Liver (tissue), 3 donors: Measurements from ENCODE around the gene SPSB2.

Experiments used
- EGR1 ChIP-seq, 2 donors: IDR thresholded peaks; 2 replicates each; pipeline ENCODE4 v1.6.1; 2016 to 2018; ENCODE audit warnings: antibody characterized with exemption in 2 of 2, low read depth in 2 of 2
- GABPA ChIP-seq, 2 donors: IDR thresholded peaks in 1 of 2; conservative IDR thresholded peaks in 1 of 2; 2 replicates each; pipeline ENCODE4 v1.6.1; 2016; ENCODE audit warnings: antibody characterized with exemption in 2 of 2, mild to moderate bottlenecking in 1 of 2, moderate library complexity in 1 of 2
- MAX ChIP-seq: IDR thresholded peaks from 2 replicates; pipeline ENCODE4 v1.6.1; 2016; ENCODE audit warnings: antibody characterized with exemption
- REST ChIP-seq: IDR thresholded peaks from 2 replicates; pipeline ENCODE4 v1.6.1; 2016; ENCODE audit warnings: antibody characterized with exemption, mild to moderate bottlenecking
- SP1 ChIP-seq: IDR thresholded peaks from 2 replicates; pipeline ENCODE4 v1.6.1; 2018; ENCODE audit warnings: antibody characterized with exemption, mild to moderate bottlenecking
- TAF1 ChIP-seq: conservative IDR thresholded peaks from 2 replicates; pipeline ENCODE4 v1.6.1; 2016; ENCODE audit warnings: antibody characterized with exemption, mild to moderate bottlenecking
- YY1 ChIP-seq: IDR thresholded peaks from 2 replicates; pipeline ENCODE4 v1.6.1; 2016; ENCODE audit warnings: antibody characterized with exemption, mild to moderate bottlenecking
- TF ChIP-seq, protein P1 (sequence below): fragments of 150-350 bp; IDR thresholded peaks from 2 replicates; pipeline ENCODE4 v1.5.1; 2017; ENCODE audit warnings: improper control_type of control experiment, low read depth, low read length; ENCODE audit not compliant: missing input control
- TF ChIP-seq, protein P2 (sequence below): IDR thresholded peaks from 2 replicates; pipeline ENCODE4 v1.6.1; 2016; ENCODE audit warnings: antibody characterized with exemption
- TF ChIP-seq, protein P3 (sequence below): IDR thresholded peaks from 2 replicates; pipeline ENCODE4 v1.6.1; 2016; ENCODE audit warnings: antibody characterized with exemption
- donor health status: healthy.
- donor health status: healthy.

DNA sequence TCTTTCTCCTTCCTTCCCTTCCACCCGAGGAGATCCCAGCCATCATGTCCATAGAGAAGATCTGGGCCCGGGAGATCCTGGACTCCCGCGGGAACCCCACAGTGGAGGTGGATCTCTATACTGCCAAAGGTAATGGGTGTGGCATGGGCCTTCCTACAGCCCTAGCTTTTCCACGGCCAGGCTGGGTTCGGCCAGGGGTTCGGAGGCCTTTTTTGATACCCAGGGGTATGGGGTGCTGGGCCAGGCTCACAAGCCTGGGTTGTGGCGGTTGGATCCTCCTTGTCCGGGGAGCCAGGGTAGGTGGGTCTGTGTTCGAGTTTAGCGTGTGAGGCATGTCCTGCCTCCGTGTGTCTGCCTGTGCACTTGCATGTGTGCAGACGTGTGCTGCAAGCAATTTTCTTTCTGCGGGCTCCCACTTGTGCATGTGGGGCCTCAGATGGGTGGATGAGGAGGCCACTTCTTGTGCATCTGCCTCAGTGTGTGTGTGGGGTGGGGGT, 42.7 kb upstream of the SPSB2 start:
- TF ChIP-seq, protein P1, sequence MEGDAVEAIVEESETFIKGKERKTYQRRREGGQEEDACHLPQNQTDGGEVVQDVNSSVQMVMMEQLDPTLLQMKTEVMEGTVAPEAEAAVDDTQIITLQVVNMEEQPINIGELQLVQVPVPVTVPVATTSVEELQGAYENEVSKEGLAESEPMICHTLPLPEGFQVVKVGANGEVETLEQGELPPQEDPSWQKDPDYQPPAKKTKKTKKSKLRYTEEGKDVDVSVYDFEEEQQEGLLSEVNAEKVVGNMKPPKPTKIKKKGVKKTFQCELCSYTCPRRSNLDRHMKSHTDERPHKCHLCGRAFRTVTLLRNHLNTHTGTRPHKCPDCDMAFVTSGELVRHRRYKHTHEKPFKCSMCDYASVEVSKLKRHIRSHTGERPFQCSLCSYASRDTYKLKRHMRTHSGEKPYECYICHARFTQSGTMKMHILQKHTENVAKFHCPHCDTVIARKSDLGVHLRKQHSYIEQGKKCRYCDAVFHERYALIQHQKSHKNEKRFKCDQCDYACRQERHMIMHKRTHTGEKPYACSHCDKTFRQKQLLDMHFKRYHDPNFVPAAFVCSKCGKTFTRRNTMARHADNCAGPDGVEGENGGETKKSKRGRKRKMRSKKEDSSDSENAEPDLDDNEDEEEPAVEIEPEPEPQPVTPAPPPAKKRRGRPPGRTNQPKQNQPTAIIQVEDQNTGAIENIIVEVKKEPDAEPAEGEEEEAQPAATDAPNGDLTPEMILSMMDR, result no peak
- no peak for TF ChIP-seq YY1
- TF ChIP-seq MAX, result no peak
- TF ChIP-seq GABPA (IDR thresholded peaks at IDR 0.05 in 1 of 2, conservative IDR thresholded peaks at IDR 0.05 in 1 of 2), result no peak
- TF ChIP-seq SP1, result no peak
- TF ChIP-seq, protein P2, sequence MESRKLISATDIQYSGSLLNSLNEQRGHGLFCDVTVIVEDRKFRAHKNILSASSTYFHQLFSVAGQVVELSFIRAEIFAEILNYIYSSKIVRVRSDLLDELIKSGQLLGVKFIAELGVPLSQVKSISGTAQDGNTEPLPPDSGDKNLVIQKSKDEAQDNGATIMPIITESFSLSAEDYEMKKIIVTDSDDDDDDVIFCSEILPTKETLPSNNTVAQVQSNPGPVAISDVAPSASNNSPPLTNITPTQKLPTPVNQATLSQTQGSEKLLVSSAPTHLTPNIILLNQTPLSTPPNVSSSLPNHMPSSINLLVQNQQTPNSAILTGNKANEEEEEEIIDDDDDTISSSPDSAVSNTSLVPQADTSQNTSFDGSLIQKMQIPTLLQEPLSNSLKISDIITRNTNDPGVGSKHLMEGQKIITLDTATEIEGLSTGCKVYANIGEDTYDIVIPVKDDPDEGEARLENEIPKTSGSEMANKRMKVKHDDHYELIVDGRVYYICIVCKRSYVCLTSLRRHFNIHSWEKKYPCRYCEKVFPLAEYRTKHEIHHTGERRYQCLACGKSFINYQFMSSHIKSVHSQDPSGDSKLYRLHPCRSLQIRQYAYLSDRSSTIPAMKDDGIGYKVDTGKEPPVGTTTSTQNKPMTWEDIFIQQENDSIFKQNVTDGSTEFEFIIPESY, result no peak
- TF ChIP-seq TAF1, result no peak
- no peak for TF ChIP-seq EGR1 (IDR thresholded peaks at IDR 0.05; ENCODE audit: low read depth in 2 of 2)
- no peak for TF ChIP-seq REST
- TF ChIP-seq, protein P3, sequence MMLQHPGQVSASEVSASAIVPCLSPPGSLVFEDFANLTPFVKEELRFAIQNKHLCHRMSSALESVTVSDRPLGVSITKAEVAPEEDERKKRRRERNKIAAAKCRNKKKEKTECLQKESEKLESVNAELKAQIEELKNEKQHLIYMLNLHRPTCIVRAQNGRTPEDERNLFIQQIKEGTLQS, result no peak
